Measurements from ENCODE around the gene MT1E.

GRCh38 chr16:56589141-56590039 is 36.2 kb upstream of the MT1E start, which contains the start of gene MT3:
- TF ChIP-seq CTCF (IDR thresholded peaks at IDR 0.05), result no peak
- no peak for TF ChIP-seq POLR2A (IDR thresholded peaks at IDR 0.05)

Measured in testis (tissue), 2 donors.